Measurements from ENCODE around the gene SMCO3.

GRCh38 chr12:14810167-14810952 is 3.6 kb downstream of the SMCO3 start:
- TF ChIP-seq HDAC6 (IDR thresholded peaks at IDR 0.05; ENCODE audit: low read depth, low read length): no peak
- TF ChIP-seq CTCF (IDR thresholded peaks at IDR 0.05; ENCODE audit: control extremely low read depth in 1 of 3, insufficient read depth in 1 of 3, low read depth in 1 of 3, low read length in 3 of 3): no peak
- no peak for TF ChIP-seq HDAC2 (IDR thresholded peaks at IDR 0.05; ENCODE audit: borderline replicate concordance in 1 of 2, low read depth in 2 of 2, low read length in 2 of 2)
- TF ChIP-seq, protein P1, sequence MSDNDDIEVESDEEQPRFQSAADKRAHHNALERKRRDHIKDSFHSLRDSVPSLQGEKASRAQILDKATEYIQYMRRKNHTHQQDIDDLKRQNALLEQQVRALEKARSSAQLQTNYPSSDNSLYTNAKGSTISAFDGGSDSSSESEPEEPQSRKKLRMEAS (IDR thresholded peaks at IDR 0.05): no peak
- TF ChIP-seq ATF3 (IDR thresholded peaks at IDR 0.05; ENCODE audit: insufficient read depth, low read depth, low read length): no peak

Data from H1 (cell line).